Mesodermal cell (in vitro differentiated cells): ENCODE data around the gene OOSP4A. TPM values are rescaled to one million over a fixed set of nuclear protein-coding genes. Genes with fewer than 3 reads are reported as not detected.

Experiments
- H3K27ac ChIP-seq: 2 replicates; pipeline ENCODE4 v1.7.0; 2013; ENCODE audit warnings: mild to moderate bottlenecking, low read depth, low read length, moderate library complexity; ENCODE audit not compliant: severe bottlenecking
- H3K36me3 ChIP-seq: 2 replicates; pipeline ENCODE4 v1.7.1; 2013; ENCODE audit warnings: mild to moderate bottlenecking, low read length, moderate library complexity; ENCODE audit not compliant: control insufficient read depth, insufficient read depth
- H3K4me1 ChIP-seq: one replicate; pipeline ENCODE4 v1.7.1; 2013; ENCODE audit warnings: mild to moderate bottlenecking, low read length; ENCODE audit not compliant: insufficient read depth, control insufficient read depth, poor library complexity, severe bottlenecking
- H3K4me3 ChIP-seq: 2 replicates; pipeline ENCODE4 v1.7.0; 2013; ENCODE audit warnings: low read length, control low read depth, mild to moderate bottlenecking; ENCODE audit not compliant: insufficient read depth, poor library complexity, severe bottlenecking; ENCODE audit errors: extremely low read depth
- H3K9me3 ChIP-seq: 2 replicates; pipeline ENCODE4 v1.7.1; 2013; ENCODE audit warnings: mild to moderate bottlenecking, low read length, moderate library complexity; ENCODE audit not compliant: control insufficient read depth
- WGBS, 2 experiments: methylation state at CpG; one replicate each; pipeline ENCODE4 v1.1.5; 2013; ENCODE audit warnings: missing lambda C conversion rate in 2 of 2; ENCODE audit not compliant: insufficient coverage in 2 of 2; 5-methylcytosine and 5-hydroxymethylcytosine counted together
- polyA plus RNA-seq, 2 experiments: library from polyadenylated mRNA; stranded (reverse); fragments of 50-300 nt; gene quantifications; one replicate each; pipeline ENCODE4 v1.2.3, GENCODE V29; 2013

The OOSP4A gene
- polyA plus RNA-seq (2013, experiment 1 of 2), result not detected
- polyA plus RNA-seq (2013, experiment 2 of 2), result not detected

- H3K4me3 ChIP-seq, result no peak within 1 kb of the TSS
- H3K4me1 ChIP-seq, result peaks cover 3% of the 10 kb centered on the region
- 80 to 100% methylated on average over 3 of the region's 3 CpGs for WGBS, 2 experiments
- no peaks in the 10 kb centered on the region for H3K9me3 ChIP-seq
- no peak within 1 kb of the TSS for H3K27ac ChIP-seq
- H3K36me3 ChIP-seq, result no peaks in the 10 kb centered on the region
Measured at GRCh38 chr11:59963733-59964132, at the start of gene OOSP4A. Gene OOSP4A, plus strand, starts transcription at chr11:59964033. Its CDS starts 0 bp downstream, at chr11:59964033.

- 86% methylated on average over 1 of the region's 2 CpGs; no CpG with 5 or more reads in 1 of the 2 experiments for WGBS, 2 experiments
- H3K4me1 ChIP-seq, result no peaks in the 10 kb centered on the region
- no peak overlapping the region for H3K27ac ChIP-seq
- no peaks in the 10 kb centered on the region for H3K36me3 ChIP-seq
- peaks cover 14% of the 10 kb centered on the region for H3K9me3 ChIP-seq
- no peak overlapping the region for H3K4me3 ChIP-seq
Measured at GRCh38 chr11:59918480-59918879, 45.4 kb upstream of the OOSP4A start.

GRCh38 chr11:59918987-59919589 lies 44.7 kb upstream of the OOSP4A start:
- H3K9me3 ChIP-seq, result peaks cover 18% of the 10 kb centered on the region
- no peak overlapping the region for H3K4me3 ChIP-seq
- WGBS, 2 experiments, result 50% methylated on average over 1 of the region's 3 CpGs; no CpG with 5 or more reads in 1 of the 2 experiments

GRCh38 chr11:59923813-59924212 lies 40.0 kb upstream of the OOSP4A start:
- Histone ChIP-seq H3K4me3 (no peak overlapping the region), H3K4me1 (no peaks in the 10 kb centered on the region), H3K9me3 (peaks cover 20% of the 10 kb centered on the region), H3K27ac (no peak overlapping the region), H3K36me3 (no peaks in the 10 kb centered on the region)
- 100% methylated on average over 2 of the region's 6 CpGs; no CpG with 5 or more reads in 1 of the 2 experiments for WGBS, 2 experiments

More at GRCh38 chr11:59918987-59919589, 44.7 kb upstream of the OOSP4A start:
- H3K36me3 ChIP-seq, result no peaks in the 10 kb centered on the region
- H3K27ac ChIP-seq, result no peak overlapping the region
- no peaks in the 10 kb centered on the region for H3K4me1 ChIP-seq

GRCh38 chr11:59931688-59932087 lies 32.1 kb upstream of the OOSP4A start:
- Histone ChIP-seq H3K4me3 (no peak overlapping the region), H3K27ac (no peak overlapping the region), H3K36me3 (no peaks in the 10 kb centered on the region), H3K4me1 (no peaks in the 10 kb centered on the region), H3K9me3 (no peaks in the 10 kb centered on the region)
- 100% methylated on average over 1 of the region's 1 CpG for WGBS, 2 experiments

GRCh38 chr11:59938132-59938531 lies 25.7 kb upstream of the OOSP4A start, which contains the start of gene OOSP1:
Gene OOSP1, plus strand, starts transcription at chr11:59938432. Its CDS starts 23 bp downstream, at chr11:59938455.
- Histone ChIP-seq H3K36me3 (no peaks in the 10 kb centered on the region), H3K27ac (no peak within 1 kb of the TSS), H3K4me3 (no peak within 1 kb of the TSS), H3K9me3 (no peaks in the 10 kb centered on the region), H3K4me1 (no peaks in the 10 kb centered on the region)
- 89 to 90% methylated on average over 1 of the region's 2 CpGs for WGBS, 2 experiments

- H3K4me1 ChIP-seq, result no peaks in the 10 kb centered on the region
- 80 to 92% methylated on average over 2 to 3 of the region's 3 CpGs for WGBS, 2 experiments
- no peak overlapping the region for H3K4me3 ChIP-seq
- no peaks in the 10 kb centered on the region for H3K36me3 ChIP-seq
- H3K27ac ChIP-seq, result no peak overlapping the region
- H3K9me3 ChIP-seq, result no peaks in the 10 kb centered on the region
Measured at GRCh38 chr11:59938718-59939117, 25.1 kb upstream of the OOSP4A start.

- Histone ChIP-seq H3K27ac (no peak overlapping the region), H3K36me3 (no peaks in the 10 kb centered on the region), H3K4me3 (no peak overlapping the region), H3K9me3 (no peaks in the 10 kb centered on the region), H3K4me1 (no peaks in the 10 kb centered on the region)
- 81 to 95% methylated on average over 2 of the region's 2 CpGs for WGBS, 2 experiments
Measured at GRCh38 chr11:59939482-59939881, 24.4 kb upstream of the OOSP4A start.

GRCh38 chr11:59941091-59941490 lies 22.7 kb upstream of the OOSP4A start:
- no peaks in the 10 kb centered on the region for H3K9me3 ChIP-seq
- H3K4me1 ChIP-seq, result no peaks in the 10 kb centered on the region
- WGBS, 2 experiments, result 74 to 100% methylated on average over 2 to 4 of the region's 4 CpGs
- H3K36me3 ChIP-seq, result no peaks in the 10 kb centered on the region
- no peak overlapping the region for H3K27ac ChIP-seq
- no peak overlapping the region for H3K4me3 ChIP-seq

GRCh38 chr11:59943997-59944714 lies 19.7 kb upstream of the OOSP4A start:
- Histone ChIP-seq H3K36me3 (no peaks in the 10 kb centered on the region), H3K9me3 (no peaks in the 10 kb centered on the region), H3K4me3 (no peak overlapping the region), H3K27ac (no peak overlapping the region), H3K4me1 (no peaks in the 10 kb centered on the region)
- 100% methylated on average over 1 of the region's 3 CpGs for WGBS, 2 experiments

GRCh38 chr11:59944720-59945119 lies 19.1 kb upstream of the OOSP4A start:
- no peaks in the 10 kb centered on the region for H3K4me1 ChIP-seq
- no peaks in the 10 kb centered on the region for H3K36me3 ChIP-seq
- 80 to 100% methylated on average over 1 of the region's 2 CpGs for WGBS, 2 experiments
- no peak overlapping the region for H3K27ac ChIP-seq
- H3K9me3 ChIP-seq, result no peaks in the 10 kb centered on the region
- H3K4me3 ChIP-seq, result no peak overlapping the region
